ENCODE results near the gene MASTL. TPM values are rescaled to one million over a fixed set of nuclear protein-coding genes. Genes with fewer than 3 reads are reported as not detected.

Gene MASTL
- 10 to 100 TPM; 40.1 to 40.7 TPM for total RNA-seq

DNA sequence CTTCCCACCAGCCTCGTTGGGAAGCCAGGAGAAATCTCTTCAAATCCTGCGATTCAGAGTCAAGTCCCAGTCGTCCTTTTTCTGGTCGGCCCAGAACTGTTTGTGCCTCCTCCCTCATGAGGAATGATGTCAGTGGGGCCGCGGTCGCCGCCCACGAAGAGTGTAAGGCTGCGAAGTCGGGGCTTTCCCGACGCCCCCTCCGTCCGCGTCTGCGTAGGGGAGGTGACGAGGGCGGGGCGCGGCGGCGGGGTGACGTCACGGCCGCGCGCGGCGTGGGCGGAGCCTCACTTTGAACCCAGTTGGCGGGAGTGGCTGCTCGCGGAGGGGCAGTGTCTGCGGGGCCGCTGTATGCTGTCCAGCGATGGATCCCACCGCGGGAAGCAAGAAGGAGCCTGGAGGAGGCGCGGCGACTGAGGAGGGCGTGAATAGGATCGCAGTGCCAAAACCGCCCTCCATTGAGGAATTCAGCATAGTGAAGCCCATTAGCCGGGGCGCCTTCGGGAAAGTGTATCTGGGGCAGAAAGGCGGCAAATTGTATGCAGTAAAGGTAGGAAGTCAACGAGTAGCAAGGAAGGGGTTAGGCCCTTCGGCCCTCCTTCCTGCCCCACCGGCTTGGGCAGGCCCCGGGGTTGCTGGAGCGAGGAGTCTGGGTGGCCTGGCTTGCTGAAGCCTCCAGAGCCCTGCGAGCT, at the start of gene MASTL:
TSS of gene MASTL (plus strand) at position 287 of the 689 bp plus-strand sequence. CDS start at position 362, 75 bp downstream.
- peak within 1 kb of the TSS; percentile 99 for H3K4me3 Mint-ChIP-seq
- POLR2A ChIA-PET: interaction anchor here (0.6 to 5.4 kb wide), 16 partner anchors 9 to 1377 kb away, joined by 3 to 71 read pairs (median 7); partner anchors contain the start of genes ACBD5, ANKRD26, PDSS1 and RAB18
- ATAC-seq: peak; percentile 80
- peaks cover 43% of the 10 kb centered on the region for H3K4me1 Mint-ChIP-seq (ENCODE audit: low read depth)
- DNase-seq: peak; percentile 95
- peaks cover 65% of the 10 kb centered on the region for H3K36me3 Mint-ChIP-seq (ENCODE audit: low read depth)
- CTCF ChIA-PET: interaction anchor here (0.6 to 1.7 kb wide), 8 partner anchors 8 to 155 kb away, joined by 3 to 8 read pairs (median 4); no protein-coding TSS in a partner anchor
- H3K27ac Mint-ChIP-seq: peak within 1 kb of the TSS; percentile 100
- no peaks in the 10 kb centered on the region for H3K9me3 Mint-ChIP-seq (ENCODE audit: insufficient read depth)
- H3K27me3 Mint-ChIP-seq (ENCODE audit: low read depth): no peaks in the 10 kb centered on the region

DNA sequence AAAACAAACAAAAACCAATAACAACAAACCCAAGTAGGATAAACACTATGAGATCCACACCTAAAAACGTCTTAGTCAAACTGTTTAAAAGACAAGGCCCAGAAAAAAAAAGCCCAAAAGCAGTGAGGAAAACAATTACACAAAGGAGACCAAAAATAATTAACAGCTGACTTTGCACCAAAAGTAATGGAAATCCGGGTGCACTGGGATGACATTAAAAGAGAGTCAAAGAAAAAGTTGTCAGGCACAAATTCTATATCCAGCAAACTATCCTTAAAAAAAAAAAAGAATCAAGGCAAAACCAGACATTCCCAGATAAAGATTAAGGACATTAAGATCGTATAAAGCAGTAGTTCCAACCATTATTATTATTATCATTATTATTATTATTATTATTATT, 47.0 kb upstream of the MASTL start:
- ATAC-seq (no peak), DNase-seq (no peak)
- H3K4me3 Mint-ChIP-seq: no peak overlapping the region
- H3K27ac Mint-ChIP-seq: no peak overlapping the region
- POLR2A ChIA-PET: interaction anchor here (3.2 kb wide), 1 partner anchor 47 kb away, joined by 18 read pairs; the partner anchor contains the start of genes MASTL and YME1L1
- no peaks in the 10 kb centered on the region for H3K9me3 Mint-ChIP-seq (ENCODE audit: insufficient read depth)
- peaks cover 47% of the 10 kb centered on the region for H3K36me3 Mint-ChIP-seq (ENCODE audit: low read depth)
- H3K4me1 Mint-ChIP-seq (ENCODE audit: low read depth): peaks cover 17% of the 10 kb centered on the region
- CTCF ChIA-PET: interaction anchor here (0.8 kb wide), 1 partner anchor 20 kb away, joined by 3 read pairs; no protein-coding TSS in a partner anchor
- H3K27me3 Mint-ChIP-seq (ENCODE audit: low read depth): no peaks in the 10 kb centered on the region

DNA sequence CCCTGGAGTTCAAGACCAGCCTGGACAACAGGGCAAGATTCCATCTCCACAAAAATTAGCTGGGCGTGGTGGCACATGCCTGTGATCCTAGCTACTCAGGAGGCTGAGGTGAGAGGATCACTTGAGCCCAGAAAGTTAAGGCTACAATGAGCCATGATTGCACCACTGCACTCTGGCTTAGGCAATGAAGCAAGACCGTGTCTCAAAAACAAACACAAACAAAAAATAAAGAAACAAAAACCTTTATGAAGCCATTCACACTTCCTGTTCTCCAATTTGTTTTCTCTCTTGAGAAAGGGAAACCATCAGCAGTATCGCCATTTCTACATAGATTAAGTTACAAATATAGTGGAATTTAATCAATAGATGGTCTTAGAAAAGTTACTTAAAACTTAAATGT, 20.8 kb upstream of the MASTL start:
- Mint-ChIP-seq H3K9me3 (ENCODE audit: insufficient read depth) (no peaks in the 10 kb centered on the region), H3K36me3 (ENCODE audit: low read depth) (peaks cover 52% of the 10 kb centered on the region), H3K27ac (no peak overlapping the region), H3K27me3 (ENCODE audit: low read depth) (no peaks in the 10 kb centered on the region), H3K4me3 (no peak overlapping the region), H3K4me1 (ENCODE audit: low read depth) (no peaks in the 10 kb centered on the region)
- no peak for ATAC-seq
- POLR2A ChIA-PET: no interaction called here
- CTCF ChIA-PET: interaction anchor here (0.9 to 1.5 kb wide), 3 partner anchors 12 to 89 kb away, joined by 3 to 6 read pairs (median 3); no protein-coding TSS in a partner anchor
- DNase-seq: no peak

DNA sequence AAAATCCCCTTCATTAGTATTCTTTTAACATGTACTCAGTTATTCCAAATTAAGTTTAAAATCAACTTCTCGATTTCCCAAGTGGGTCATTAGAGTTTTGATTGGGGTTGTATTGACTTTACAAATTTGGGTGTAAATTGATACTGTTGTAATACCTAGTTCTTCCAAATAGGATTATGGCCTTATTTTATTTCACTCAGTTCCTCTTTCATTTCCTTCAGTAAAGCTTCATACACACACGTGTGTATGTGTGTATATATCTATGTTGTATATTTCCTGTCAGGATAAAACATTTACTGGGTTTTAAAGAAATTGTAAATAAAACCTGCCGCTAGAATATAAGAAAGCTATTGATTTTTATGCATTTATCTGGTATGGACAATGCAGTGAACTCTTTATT, 16.9 kb upstream of the MASTL start:
- H3K9me3 Mint-ChIP-seq (ENCODE audit: insufficient read depth): no peaks in the 10 kb centered on the region
- H3K27ac Mint-ChIP-seq: no peak overlapping the region
- no peak overlapping the region for H3K4me3 Mint-ChIP-seq
- peaks cover 35% of the 10 kb centered on the region for H3K36me3 Mint-ChIP-seq (ENCODE audit: low read depth)
- no peak for DNase-seq
- no peaks in the 10 kb centered on the region for H3K4me1 Mint-ChIP-seq (ENCODE audit: low read depth)
- ATAC-seq: no peak
- POLR2A ChIA-PET: no interaction called here
- no peaks in the 10 kb centered on the region for H3K27me3 Mint-ChIP-seq (ENCODE audit: low read depth)
- CTCF ChIA-PET: no interaction called here

DNA sequence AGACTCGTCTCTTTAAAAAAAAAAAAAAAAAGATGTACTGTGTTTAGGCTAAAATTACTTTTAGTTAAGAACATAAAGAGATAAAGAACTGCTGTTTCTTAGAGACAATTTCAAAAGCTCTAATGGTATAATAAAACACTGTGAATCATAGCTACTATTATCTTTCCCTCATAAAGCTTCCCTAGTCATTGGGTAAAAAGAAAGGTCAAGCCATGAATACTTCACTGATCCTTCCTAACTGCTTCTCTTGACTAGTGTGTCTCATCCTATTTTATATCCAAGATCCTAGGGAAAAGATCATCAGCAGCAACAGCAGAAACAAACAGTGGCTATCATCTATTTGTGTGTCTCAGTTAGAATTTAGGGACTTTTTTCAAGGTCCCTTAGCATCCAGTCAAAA, 11.5 kb upstream of the MASTL start:
- peaks cover 19% of the 10 kb centered on the region for H3K4me1 Mint-ChIP-seq (ENCODE audit: low read depth)
- no peaks in the 10 kb centered on the region for H3K27me3 Mint-ChIP-seq (ENCODE audit: low read depth)
- H3K36me3 Mint-ChIP-seq (ENCODE audit: low read depth): peaks cover 43% of the 10 kb centered on the region
- no peak overlapping the region for H3K27ac Mint-ChIP-seq
- no peak for ATAC-seq
- CTCF ChIA-PET: interaction anchor here (0.8 kb wide), 1 partner anchor 10 kb away, joined by 3 read pairs; the partner anchor contains the start of gene YME1L1
- DNase-seq: no peak
- POLR2A ChIA-PET: interaction anchor here (1.8 kb wide), 1 partner anchor 10 kb away, joined by 9 read pairs; the partner anchor contains the start of gene YME1L1
- no peak overlapping the region for H3K4me3 Mint-ChIP-seq
- H3K9me3 Mint-ChIP-seq (ENCODE audit: insufficient read depth): no peaks in the 10 kb centered on the region

DNA sequence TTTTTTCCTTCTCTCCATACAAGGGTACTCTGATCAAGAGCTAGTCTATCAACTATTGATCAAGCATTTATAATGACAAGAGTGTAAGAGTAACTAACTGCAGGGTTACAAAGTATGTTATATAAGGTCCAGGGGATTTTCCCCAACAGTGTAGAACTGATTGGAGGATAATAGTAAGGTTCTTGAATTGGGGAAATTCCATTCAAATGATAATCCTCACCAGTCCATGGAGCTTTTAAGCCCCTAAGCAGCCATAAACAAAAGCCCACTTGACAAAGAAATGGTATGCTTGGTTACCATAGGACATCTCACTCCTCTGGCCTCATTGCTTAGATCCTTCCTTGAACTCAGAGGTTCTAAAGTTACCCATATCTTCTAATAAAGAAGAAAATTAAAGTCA, 9.2 kb upstream of the MASTL start:
- no peak overlapping the region for H3K27ac Mint-ChIP-seq
- peaks cover 29% of the 10 kb centered on the region for H3K4me1 Mint-ChIP-seq (ENCODE audit: low read depth)
- POLR2A ChIA-PET: interaction anchor here (2.1 kb wide), 1 partner anchor 9 kb away, joined by 14 read pairs; the partner anchor contains the start of genes MASTL and YME1L1
- peaks cover 43% of the 10 kb centered on the region for H3K36me3 Mint-ChIP-seq (ENCODE audit: low read depth)
- no peaks in the 10 kb centered on the region for H3K9me3 Mint-ChIP-seq (ENCODE audit: insufficient read depth)
- CTCF ChIA-PET: interaction anchor here (1.3 to 2.1 kb wide), 2 partner anchors 9 to 12 kb away, joined by 6 to 8 read pairs; partner anchors contain the start of genes MASTL and YME1L1
- DNase-seq (no peak), ATAC-seq (no peak)
- no peaks in the 10 kb centered on the region for H3K27me3 Mint-ChIP-seq (ENCODE audit: low read depth)
- no peak overlapping the region for H3K4me3 Mint-ChIP-seq

DNA sequence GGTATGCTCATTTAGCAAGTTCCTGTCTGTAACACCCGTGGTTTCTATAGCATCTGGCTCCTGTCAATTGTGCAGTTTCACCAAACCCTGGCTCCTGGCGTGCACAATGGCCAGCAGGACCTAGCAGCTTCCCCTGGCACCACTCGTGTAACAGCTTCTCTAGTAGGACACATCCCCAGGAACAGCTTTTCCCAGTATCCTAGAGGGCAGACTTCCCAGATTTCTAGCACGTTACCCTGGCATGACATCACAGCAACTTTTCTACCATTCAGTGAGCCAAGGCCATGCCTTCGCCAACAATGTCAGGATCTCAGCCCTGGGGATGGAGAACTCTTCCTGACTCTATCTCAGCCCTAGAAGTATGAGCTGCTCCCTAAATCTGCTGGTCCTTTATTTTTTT, 7.5 kb upstream of the MASTL start:
- H3K4me1 Mint-ChIP-seq (ENCODE audit: low read depth): peaks cover 42% of the 10 kb centered on the region
- no peak overlapping the region for H3K4me3 Mint-ChIP-seq
- H3K27ac Mint-ChIP-seq: peak overlapping the region; percentile 64
- no peaks in the 10 kb centered on the region for H3K9me3 Mint-ChIP-seq (ENCODE audit: insufficient read depth)
- no peaks in the 10 kb centered on the region for H3K27me3 Mint-ChIP-seq (ENCODE audit: low read depth)
- ChIA-PET CTCF (interaction anchor here (1.0 to 1.6 kb wide), 3 partner anchors 8 to 422 kb away, joined by 3 to 4 read pairs (median 4); no protein-coding TSS in a partner anchor), POLR2A (interaction anchor here (2.1 kb wide), 1 partner anchor 7 kb away, joined by 14 read pairs; the partner anchor contains the start of genes MASTL and YME1L1)
- peaks cover 53% of the 10 kb centered on the region for H3K36me3 Mint-ChIP-seq (ENCODE audit: low read depth)
- ATAC-seq (no peak), DNase-seq (no peak)

DNA sequence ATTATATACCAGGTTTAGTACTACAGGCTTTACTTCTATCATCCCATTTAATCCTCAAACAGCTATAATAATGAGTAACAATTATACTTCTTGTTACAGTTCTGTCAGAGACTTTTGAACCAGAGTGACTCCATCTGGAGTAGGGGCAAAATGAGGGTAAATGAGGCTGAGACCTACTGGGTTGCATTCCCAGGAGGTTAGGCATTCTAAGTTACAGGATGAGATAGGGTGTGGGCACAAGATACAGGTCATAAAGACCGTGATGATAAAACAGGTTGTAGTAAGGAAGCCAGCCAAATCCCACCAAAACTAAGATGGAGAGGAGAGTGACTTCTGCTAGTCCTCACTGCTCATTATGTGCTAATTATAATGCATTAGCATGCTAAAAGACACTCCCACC, 4.9 kb upstream of the MASTL start:
- no peaks in the 10 kb centered on the region for H3K9me3 Mint-ChIP-seq (ENCODE audit: insufficient read depth)
- DNase-seq: no peak
- ChIA-PET POLR2A (no interaction called here), CTCF (no interaction called here)
- ATAC-seq: no peak
- peak overlapping the region; percentile 68 for H3K27ac Mint-ChIP-seq
- H3K4me1 Mint-ChIP-seq (ENCODE audit: low read depth): peaks cover 47% of the 10 kb centered on the region
- no peak overlapping the region for H3K4me3 Mint-ChIP-seq
- H3K27me3 Mint-ChIP-seq (ENCODE audit: low read depth): no peaks in the 10 kb centered on the region
- H3K36me3 Mint-ChIP-seq (ENCODE audit: low read depth): peaks cover 57% of the 10 kb centered on the region

DNA sequence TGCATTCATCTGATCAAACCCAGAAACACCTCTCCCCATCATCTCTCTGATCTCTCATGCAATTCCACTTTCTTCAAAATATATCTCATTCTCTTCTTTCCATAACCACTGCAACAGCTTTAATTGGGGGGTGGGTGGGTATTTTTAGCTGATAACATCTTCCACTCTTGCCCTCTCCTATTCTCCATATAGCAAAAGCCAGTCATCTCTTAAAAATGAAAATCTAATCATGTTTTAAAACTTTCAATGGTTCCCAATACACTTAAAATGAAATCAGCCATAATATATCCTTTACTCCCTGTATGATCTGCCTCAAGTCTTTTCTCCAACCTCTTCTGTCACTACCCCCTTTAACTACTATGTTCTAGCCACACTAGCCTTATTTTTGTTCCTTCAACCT, 2.5 kb upstream of the MASTL start:
- DNase-seq (no peak), ATAC-seq (no peak)
- ChIA-PET POLR2A (interaction anchor here (1.2 to 5.4 kb wide), 2 partner anchors 43 to 51 kb away, joined by 4 to 66 read pairs; partner anchors contain the start of gene ANKRD26), CTCF (no interaction called here)
- peaks cover 43% of the 10 kb centered on the region for H3K4me1 Mint-ChIP-seq (ENCODE audit: low read depth)
- H3K27me3 Mint-ChIP-seq (ENCODE audit: low read depth): no peaks in the 10 kb centered on the region
- H3K4me3 Mint-ChIP-seq: peak overlapping the region; percentile 99
- no peaks in the 10 kb centered on the region for H3K9me3 Mint-ChIP-seq (ENCODE audit: insufficient read depth)
- peak overlapping the region; percentile 100 for H3K27ac Mint-ChIP-seq
- H3K36me3 Mint-ChIP-seq (ENCODE audit: low read depth): peaks cover 57% of the 10 kb centered on the region

DNA sequence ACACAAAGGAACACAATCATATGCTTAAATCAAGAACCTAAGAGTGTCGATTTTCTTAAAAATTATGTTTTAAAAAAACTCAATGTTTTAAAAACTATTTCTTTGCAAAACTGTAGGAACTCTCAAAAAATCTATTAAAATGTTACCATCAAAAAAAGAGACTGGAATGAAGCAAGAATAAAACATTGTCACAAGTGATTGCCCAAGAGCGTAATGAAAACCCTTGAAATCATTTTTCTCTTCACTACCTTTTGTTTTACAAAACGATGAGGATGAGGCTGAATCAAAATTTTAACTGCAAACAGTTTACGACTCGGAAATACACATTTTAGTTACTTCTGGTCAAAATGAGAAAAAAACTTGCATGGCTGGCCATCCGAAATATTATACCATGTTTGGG, 1.8 kb upstream of the MASTL start:
- Mint-ChIP-seq H3K4me3 (peak overlapping the region; percentile 99), H3K9me3 (ENCODE audit: insufficient read depth) (no peaks in the 10 kb centered on the region), H3K27me3 (ENCODE audit: low read depth) (no peaks in the 10 kb centered on the region), H3K4me1 (ENCODE audit: low read depth) (peaks cover 44% of the 10 kb centered on the region), H3K27ac (peak overlapping the region; percentile 100), H3K36me3 (ENCODE audit: low read depth) (peaks cover 59% of the 10 kb centered on the region)
- CTCF ChIA-PET: interaction anchor here (1.3 to 1.5 kb wide), 2 partner anchors 9 to 31 kb away, joined by 3 to 4 read pairs; no protein-coding TSS in a partner anchor
- DNase-seq (no peak), ATAC-seq (no peak)
- POLR2A ChIA-PET: interaction anchor here (0.5 to 5.4 kb wide), 19 partner anchors 10 to 685 kb away, joined by 3 to 71 read pairs (median 6); partner anchors contain the start of genes ACBD5, ANKRD26 and PDSS1

DNA sequence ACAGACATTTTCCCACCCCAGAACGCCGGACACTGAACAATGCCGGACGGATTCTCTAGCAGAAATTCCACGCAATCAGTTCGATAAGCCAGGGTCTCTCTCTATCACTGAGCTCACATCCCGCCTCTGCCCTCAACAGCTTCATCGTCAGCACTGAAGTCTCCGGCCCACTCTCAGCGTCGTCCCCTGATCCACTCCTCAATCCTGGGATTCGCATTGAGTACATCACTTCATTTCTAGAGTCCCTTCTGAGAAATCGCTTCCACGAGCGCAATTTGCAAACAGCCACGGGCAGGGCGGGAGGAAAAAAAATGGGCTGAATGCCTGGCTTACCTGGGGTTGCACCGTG, 1.3 kb upstream of the MASTL start:
- DNase-seq (no peak), ATAC-seq (peak; percentile 14)
- Mint-ChIP-seq H3K4me3 (peak overlapping the region; percentile 99), H3K4me1 (ENCODE audit: low read depth) (peaks cover 45% of the 10 kb centered on the region), H3K9me3 (ENCODE audit: insufficient read depth) (no peaks in the 10 kb centered on the region), H3K36me3 (ENCODE audit: low read depth) (peaks cover 62% of the 10 kb centered on the region), H3K27me3 (ENCODE audit: low read depth) (no peaks in the 10 kb centered on the region), H3K27ac (peak overlapping the region; percentile 100)
- POLR2A ChIA-PET: interaction anchor here (0.5 to 5.4 kb wide), 30 partner anchors 7 to 686 kb away, joined by 3 to 71 read pairs (median 6); partner anchors contain the start of genes ABI1, ACBD5, ANKRD26 and PDSS1
- CTCF ChIA-PET: interaction anchor here (0.7 to 1.7 kb wide), 10 partner anchors 8 to 263 kb away, joined by 3 to 8 read pairs (median 4); no protein-coding TSS in a partner anchor
